SK-N-SH (cell line): ENCODE data around the gene TBK1. TPM values are rescaled to one million over a fixed set of nuclear protein-coding genes. Genes with fewer than 3 reads are reported as not detected.

Source experiments
- CTCF ChIA-PET: fragments of 300-600, 350-600 bp; formaldehyde crosslinking; extraction: SDS; loops from one replicate; lab custom pipeline; 2021; lab: Yijun Ruan, JAX
- POLR2A ChIA-PET: fragments of 350-600 bp; sonication (Branson Sonifier 250); formaldehyde crosslinking; extraction: SDS; loops from one replicate; lab custom pipeline; 2020; ENCODE audit warnings: antibody characterized with exemption, inconsistent platforms; lab: Yijun Ruan, JAX
- DNase-seq: peaks from one replicate; pipeline ENCODE4 v3.0.0; 2012
- H2AFZ ChIP-seq: fragments of 200-600 bp; sonication (generic); 2 replicates; pipeline ENCODE4 v1.8.1; 2016; ENCODE audit warnings: antibody characterized with exemption, mild to moderate bottlenecking, low read depth
- H3F3A ChIP-seq: fragments of 200-600 bp; sonication (generic); replicated peaks from 2 replicates; pipeline ENCODE3; 2016; ENCODE audit warnings: antibody characterized with exemption, mild to moderate bottlenecking; ENCODE audit not compliant: insufficient read depth
- H3K27ac ChIP-seq, 2 experiments: fragments of 200-500 bp in 1 of 2; fragments of 200-600 bp in 1 of 2; sonication (Bioruptor generic) in 1 of 2; sonication (generic), shearing (Covaris generic) in 1 of 2; 2 replicates each; pipeline versions ENCODE4 v1.5.1 to v1.6.1; 2014 to 2016; ENCODE audit warnings: low read depth in 2 of 2, inconsistent platforms in 1 of 2, low read length in 1 of 2, mild to moderate bottlenecking in 1 of 2, mixed read lengths in 1 of 2
- H3K27me3 ChIP-seq: fragments of 200-600 bp; sonication (generic), shearing (Covaris generic); 2 replicates; pipeline ENCODE4 v1.6.1; 2016; ENCODE audit warnings: mixed run types; ENCODE audit not compliant: insufficient read depth
- H3K36me3 ChIP-seq, 2 experiments: fragments of 200-500 bp in 1 of 2; fragments of 200-600 bp in 1 of 2; sonication (Bioruptor generic) in 1 of 2; sonication (generic) in 1 of 2; replicated peaks in 1 of 2; 2 replicates each; pipeline versions ENCODE3 to v1.5.1; 2014 to 2016; ENCODE audit warnings: low read length in 1 of 2, mild to moderate bottlenecking in 1 of 2; ENCODE audit not compliant: insufficient read depth in 2 of 2, control insufficient read depth in 1 of 2
- H3K4me1 ChIP-seq, 2 experiments: fragments of 200-500 bp in 1 of 2; fragments of 200-600 bp in 1 of 2; sonication (Bioruptor generic) in 1 of 2; sonication (generic), shearing (Covaris generic) in 1 of 2; 2 replicates each; pipeline versions ENCODE4 v1.5.1 to v1.6.1; 2014 to 2016; ENCODE audit warnings: low read depth in 1 of 2, low read length in 1 of 2, mixed run types in 1 of 2; ENCODE audit not compliant: insufficient read depth in 2 of 2, control insufficient read depth in 1 of 2
- H3K4me2 ChIP-seq: fragments of 200-600 bp; sonication (generic), shearing (Covaris generic); 2 replicates; pipeline ENCODE4 v1.6.1; 2017; ENCODE audit warnings: mixed run types
- H3K4me3 ChIP-seq, 2 experiments: fragments of 200-500 bp in 1 of 2; fragments of 200-600 bp in 1 of 2; sonication (Bioruptor generic) in 1 of 2; sonication (generic), shearing (Covaris generic) in 1 of 2; 2 replicates each; pipeline versions ENCODE4 v1.5.1 to v1.8.1; 2014 to 2016; ENCODE audit warnings: low read depth in 2 of 2, inconsistent platforms in 1 of 2, low read length in 1 of 2, mild to moderate bottlenecking in 1 of 2, mixed read lengths in 1 of 2, moderate library complexity in 1 of 2
- H3K79me2 ChIP-seq: fragments of 200-600 bp; sonication (generic); 2 replicates; pipeline ENCODE4 v1.8.1; 2017; ENCODE audit warnings: mild to moderate bottlenecking; ENCODE audit not compliant: insufficient read depth
- H3K9ac ChIP-seq: fragments of 200-600 bp; sonication (generic); 2 replicates; pipeline ENCODE4 v1.6.1; 2017; ENCODE audit warnings: mixed run types
- H3K9me2 ChIP-seq: fragments of 200-600 bp; sonication (generic); 2 replicates; pipeline ENCODE4 v1.6.1; 2017; ENCODE audit warnings: mixed run types
- H3K9me3 ChIP-seq: fragments of 200-600 bp; sonication (generic); 2 replicates; pipeline ENCODE4 v1.6.1; 2017; ENCODE audit warnings: mixed run types, mild to moderate bottlenecking, moderate library complexity
- H4K20me1 ChIP-seq: fragments of 200-600 bp; sonication (generic); 2 replicates; pipeline ENCODE4 v1.6.1; 2017; ENCODE audit warnings: mild to moderate bottlenecking, mixed run types; ENCODE audit not compliant: insufficient read depth
- CHD2 ChIP-seq: fragments of 150-350 bp; IDR thresholded peaks from 2 replicates; pipeline ENCODE4 v1.6.1; 2018; ENCODE audit warnings: low read length; ENCODE audit not compliant: partially characterized antibody
- FOXJ3 ChIP-seq: sonication (generic); formaldehyde crosslinking; IDR thresholded peaks from 2 replicates; pipeline ENCODE4 v1.5.1; 2020; ENCODE audit warnings: mild to moderate bottlenecking, missing genetic modification reagents
- GABPA ChIP-seq: IDR thresholded peaks from 2 replicates; pipeline ENCODE4 v1.4.0; 2012; ENCODE audit warnings: low read depth, mild to moderate bottlenecking
- MAX ChIP-seq: IDR thresholded peaks from 2 replicates; pipeline ENCODE4 v1.4.0; 2012; ENCODE audit warnings: low read depth
- NRF1 ChIP-seq: IDR thresholded peaks from 2 replicates; pipeline ENCODE4 v1.6.1; 2012; ENCODE audit warnings: low read depth, mild to moderate bottlenecking, low read length
- POLR2AphosphoS5 ChIP-seq: IDR thresholded peaks from 2 replicates; pipeline ENCODE4 v1.6.1; 2012; ENCODE audit warnings: low read depth, low read length
- RCOR1 ChIP-seq: fragments of 150-350 bp; IDR thresholded peaks from 2 replicates; pipeline ENCODE4 v1.6.1; 2017; ENCODE audit warnings: antibody characterized with exemption, low read length
- SMC3 ChIP-seq: IDR thresholded peaks from 2 replicates; pipeline ENCODE4 v1.6.1; 2012; ENCODE audit warnings: low read depth, low read length, improper control_type of control experiment
- USF1 ChIP-seq: IDR thresholded peaks from 2 replicates; pipeline ENCODE4 v1.4.0; 2012; ENCODE audit warnings: low read depth, borderline replicate concordance
- WGBS: methylation state at CpG from one replicate; pipeline ENCODE4 v1.1.6; 2017; ENCODE audit warnings: low lambda C conversion rate; 5-methylcytosine and 5-hydroxymethylcytosine counted together
- polyA plus RNA-seq, 3 experiments: library from polyadenylated mRNA; depleted of rRNA; stranded (reverse); fragments of >200 nt; gene quantifications; 2 replicates each; pipeline ENCODE4 v1.2.3, GENCODE V29; 2012
- TF ChIP-seq, protein P1 (sequence below): IDR thresholded peaks from 2 replicates; pipeline ENCODE4 v1.4.0; 2012; ENCODE audit warnings: low read depth, borderline replicate concordance
- TF ChIP-seq, protein P2 (sequence below): fragments of 150-350 bp; IDR thresholded peaks from 2 replicates; pipeline ENCODE4 v1.6.1; 2016; ENCODE audit warnings: mild to moderate bottlenecking, low read depth, low read length

Gene TBK1
- polyA plus RNA-seq, 1 of the 3 experiments (the other 2 are of a cell fraction) = 8.2 TPM

DNA sequence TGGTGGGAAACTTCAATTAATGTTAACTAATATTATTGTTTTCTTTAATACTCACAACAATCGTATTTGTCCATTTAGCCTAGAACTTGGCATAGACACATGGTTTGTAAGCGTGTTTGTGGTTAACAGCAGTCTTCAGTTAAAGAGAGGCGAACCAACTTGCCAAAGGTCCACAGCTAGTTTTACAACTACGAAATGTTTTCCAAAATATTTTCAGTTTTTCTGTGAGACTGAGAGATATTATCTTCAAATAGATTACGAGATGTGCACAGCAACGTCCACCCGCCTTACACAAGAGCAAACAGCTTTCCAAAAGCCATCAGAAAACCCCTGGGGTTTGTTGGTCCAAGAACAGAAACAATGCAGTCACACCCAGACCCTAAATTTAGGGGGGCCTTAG is 99.8 kb downstream of the TBK1 start:
- Histone ChIP-seq H3K9ac (no peak overlapping the region), H3K9me3 (no peaks in the 10 kb centered on the region), H3K79me2 (no peaks in the 10 kb centered on the region), H3K9me2 (no peaks in the 10 kb centered on the region), H3K27ac (no peak overlapping the region), H3K4me1 (no peaks in the 10 kb centered on the region), H3K4me2 (no peak overlapping the region), H3K4me3 (no peak overlapping the region), H3K36me3 (no peaks in the 10 kb centered on the region), H2AFZ (no peak overlapping the region), H3F3A (peaks cover 4% of the 10 kb centered on the region), H4K20me1 (no peaks in the 10 kb centered on the region), H3K27me3 (no peaks in the 10 kb centered on the region)
- POLR2A ChIA-PET = no interaction called here
- 83% methylated on average over 7 of the region's 7 CpGs for WGBS
- TF ChIP-seq FOXJ3 = no peak
- no peak for TF ChIP-seq RCOR1
- TF ChIP-seq NRF1 = no peak
- no peak for TF ChIP-seq MAX
- TF ChIP-seq SMC3 = no peak
- TF ChIP-seq CHD2 = no peak
- TF ChIP-seq POLR2AphosphoS5 = no peak
- TF ChIP-seq USF1 = no peak
- TF ChIP-seq, protein P1, sequence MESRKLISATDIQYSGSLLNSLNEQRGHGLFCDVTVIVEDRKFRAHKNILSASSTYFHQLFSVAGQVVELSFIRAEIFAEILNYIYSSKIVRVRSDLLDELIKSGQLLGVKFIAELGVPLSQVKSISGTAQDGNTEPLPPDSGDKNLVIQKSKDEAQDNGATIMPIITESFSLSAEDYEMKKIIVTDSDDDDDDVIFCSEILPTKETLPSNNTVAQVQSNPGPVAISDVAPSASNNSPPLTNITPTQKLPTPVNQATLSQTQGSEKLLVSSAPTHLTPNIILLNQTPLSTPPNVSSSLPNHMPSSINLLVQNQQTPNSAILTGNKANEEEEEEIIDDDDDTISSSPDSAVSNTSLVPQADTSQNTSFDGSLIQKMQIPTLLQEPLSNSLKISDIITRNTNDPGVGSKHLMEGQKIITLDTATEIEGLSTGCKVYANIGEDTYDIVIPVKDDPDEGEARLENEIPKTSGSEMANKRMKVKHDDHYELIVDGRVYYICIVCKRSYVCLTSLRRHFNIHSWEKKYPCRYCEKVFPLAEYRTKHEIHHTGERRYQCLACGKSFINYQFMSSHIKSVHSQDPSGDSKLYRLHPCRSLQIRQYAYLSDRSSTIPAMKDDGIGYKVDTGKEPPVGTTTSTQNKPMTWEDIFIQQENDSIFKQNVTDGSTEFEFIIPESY = no peak
- TF ChIP-seq, protein P2, sequence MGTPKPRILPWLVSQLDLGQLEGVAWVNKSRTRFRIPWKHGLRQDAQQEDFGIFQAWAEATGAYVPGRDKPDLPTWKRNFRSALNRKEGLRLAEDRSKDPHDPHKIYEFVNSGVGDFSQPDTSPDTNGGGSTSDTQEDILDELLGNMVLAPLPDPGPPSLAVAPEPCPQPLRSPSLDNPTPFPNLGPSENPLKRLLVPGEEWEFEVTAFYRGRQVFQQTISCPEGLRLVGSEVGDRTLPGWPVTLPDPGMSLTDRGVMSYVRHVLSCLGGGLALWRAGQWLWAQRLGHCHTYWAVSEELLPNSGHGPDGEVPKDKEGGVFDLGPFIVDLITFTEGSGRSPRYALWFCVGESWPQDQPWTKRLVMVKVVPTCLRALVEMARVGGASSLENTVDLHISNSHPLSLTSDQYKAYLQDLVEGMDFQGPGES = no peak
- TF ChIP-seq GABPA = no peak
- no peak for DNase-seq
- CTCF ChIA-PET = interaction anchor here (4.1 to 9.9 kb wide), 2 partner anchors 56 to 144 kb away, joined by 39 to 182 read pairs; no protein-coding TSS in a partner anchor

Other genes with a start within 250 kb of the TBK1 start
- 3.7 and 4.1 TPM in 2 replicates for gene KICS2, start 229.8 kb upstream of the TBK1 start, polyA plus RNA-seq (2012; rRNA removed)
- not detected in 2 replicates for gene C12orf56, start 61.4 kb upstream of the TBK1 start, polyA plus RNA-seq (2012; rRNA removed)
- gene XPOT, start 47.7 kb upstream of the TBK1 start, polyA plus RNA-seq (2012; rRNA removed) = 25.6 and 42.3 TPM in 2 replicates
- gene RASSF3, start 158.4 kb downstream of the TBK1 start, polyA plus RNA-seq (2012; rRNA removed) = 11.1 and 15.0 TPM in 2 replicates